Retinal pigment epithelial cell (primary cell): Measurements from ENCODE around the gene DOCK2.

Experiments used
- DNase-seq: peaks from one replicate; pipeline ENCODE4 v3.0.0-alpha.2; 2010; ENCODE audit warnings: low read depth
- H3K4me3 ChIP-seq: 2 replicates; pipeline ENCODE4 v1.5.1; 2011; ENCODE audit warnings: mild to moderate bottlenecking, low read length, control low read depth, moderate library complexity
- TF ChIP-seq, protein P1 (sequence below): conservative IDR thresholded peaks from 2 replicates; pipeline ENCODE4 v1.5.1; 2011; ENCODE audit warnings: low read depth, low read length, control low read depth, inconsistent platforms

Gene DOCK2

DNA sequence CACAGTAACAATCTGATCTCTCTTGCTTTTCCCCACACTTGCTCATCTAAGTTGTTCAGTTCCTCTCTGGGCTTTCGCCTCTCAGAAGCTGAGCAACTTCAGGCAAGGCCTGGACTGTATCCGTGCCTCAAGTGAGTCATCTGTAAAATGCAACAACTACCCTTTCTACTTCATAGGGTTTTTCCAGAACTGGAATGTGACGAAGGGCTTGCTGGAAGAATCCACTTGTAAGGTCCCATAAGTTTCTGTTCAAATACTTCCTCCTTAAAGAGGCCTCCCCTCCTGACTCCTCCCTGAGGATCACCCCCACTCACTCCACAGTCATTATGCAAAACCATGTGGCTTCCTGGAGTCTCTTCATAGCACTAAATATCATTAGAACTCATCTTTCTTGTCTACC lies 360.7 kb downstream of the DOCK2 start:
- no peak for DNase-seq
- H3K4me3 ChIP-seq = no peak overlapping the region
- TF ChIP-seq, protein P1, sequence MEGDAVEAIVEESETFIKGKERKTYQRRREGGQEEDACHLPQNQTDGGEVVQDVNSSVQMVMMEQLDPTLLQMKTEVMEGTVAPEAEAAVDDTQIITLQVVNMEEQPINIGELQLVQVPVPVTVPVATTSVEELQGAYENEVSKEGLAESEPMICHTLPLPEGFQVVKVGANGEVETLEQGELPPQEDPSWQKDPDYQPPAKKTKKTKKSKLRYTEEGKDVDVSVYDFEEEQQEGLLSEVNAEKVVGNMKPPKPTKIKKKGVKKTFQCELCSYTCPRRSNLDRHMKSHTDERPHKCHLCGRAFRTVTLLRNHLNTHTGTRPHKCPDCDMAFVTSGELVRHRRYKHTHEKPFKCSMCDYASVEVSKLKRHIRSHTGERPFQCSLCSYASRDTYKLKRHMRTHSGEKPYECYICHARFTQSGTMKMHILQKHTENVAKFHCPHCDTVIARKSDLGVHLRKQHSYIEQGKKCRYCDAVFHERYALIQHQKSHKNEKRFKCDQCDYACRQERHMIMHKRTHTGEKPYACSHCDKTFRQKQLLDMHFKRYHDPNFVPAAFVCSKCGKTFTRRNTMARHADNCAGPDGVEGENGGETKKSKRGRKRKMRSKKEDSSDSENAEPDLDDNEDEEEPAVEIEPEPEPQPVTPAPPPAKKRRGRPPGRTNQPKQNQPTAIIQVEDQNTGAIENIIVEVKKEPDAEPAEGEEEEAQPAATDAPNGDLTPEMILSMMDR = no peak

DNA sequence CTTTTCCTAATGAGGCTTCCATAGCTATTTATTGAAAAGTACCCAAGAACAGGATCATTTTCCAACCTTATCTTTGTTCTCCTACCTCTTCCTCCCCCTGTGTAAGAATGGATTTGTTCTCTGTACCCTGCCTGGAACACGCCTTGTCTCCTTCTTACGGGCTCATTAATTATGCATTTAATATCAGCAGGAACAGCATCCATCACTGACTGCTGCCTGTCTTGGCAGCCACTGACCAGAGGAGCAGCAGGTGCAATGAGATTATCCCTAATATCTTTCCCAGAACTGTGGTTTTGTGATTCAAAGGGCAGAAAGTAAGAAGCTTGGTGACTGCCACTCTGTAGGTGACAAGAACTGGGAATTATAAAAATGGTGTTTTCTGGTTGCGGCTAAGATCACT lies 362.5 kb downstream of the DOCK2 start:
- DNase-seq = no peak
- no peak overlapping the region for H3K4me3 ChIP-seq
- TF ChIP-seq, protein P1 = no peak

DNA sequence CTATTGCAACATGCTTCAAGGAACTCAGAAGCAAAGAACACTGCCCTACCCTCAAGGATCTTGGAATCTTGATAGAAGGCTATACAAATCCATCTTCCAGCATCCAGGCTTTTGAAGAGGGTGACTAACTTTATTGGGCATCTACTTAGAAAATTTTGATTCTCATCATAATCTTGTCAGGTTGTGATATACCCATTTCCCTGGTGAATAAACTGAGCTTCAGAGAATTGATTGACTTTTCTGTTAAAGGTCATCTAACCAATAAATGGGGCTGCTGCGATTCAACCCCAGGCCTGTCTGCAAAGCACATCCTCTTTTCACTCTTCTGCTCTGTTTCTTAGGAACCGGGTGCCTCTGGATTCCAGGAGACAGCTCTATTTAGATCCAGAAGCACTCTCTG lies 363.1 kb downstream of the DOCK2 start:
- TF ChIP-seq, protein P1 = no peak
- no peak overlapping the region for H3K4me3 ChIP-seq
- no peak for DNase-seq

DNA sequence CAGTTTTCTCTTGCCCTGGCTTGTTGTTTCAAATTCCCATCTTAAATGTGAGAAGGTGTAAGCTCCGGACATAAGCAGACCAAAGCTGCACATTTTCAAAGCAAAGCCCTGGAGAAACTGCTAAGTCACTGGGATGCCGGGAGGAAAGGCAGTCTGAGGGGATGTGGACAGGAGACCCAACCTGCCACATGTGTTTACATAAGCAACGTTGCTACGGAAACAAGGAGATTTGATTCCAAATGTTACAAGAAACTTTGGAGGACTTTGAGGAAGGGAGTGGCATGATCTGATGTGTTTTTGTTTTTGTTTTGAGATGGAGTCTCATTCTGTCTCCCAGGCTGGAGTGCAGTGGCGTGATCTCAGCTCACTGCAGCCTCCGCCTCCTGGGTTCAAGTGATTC lies 368.9 kb downstream of the DOCK2 start:
- DNase-seq = peak; percentile 9
- TF ChIP-seq, protein P1 = no peak
- H3K4me3 ChIP-seq = no peak overlapping the region

DNA sequence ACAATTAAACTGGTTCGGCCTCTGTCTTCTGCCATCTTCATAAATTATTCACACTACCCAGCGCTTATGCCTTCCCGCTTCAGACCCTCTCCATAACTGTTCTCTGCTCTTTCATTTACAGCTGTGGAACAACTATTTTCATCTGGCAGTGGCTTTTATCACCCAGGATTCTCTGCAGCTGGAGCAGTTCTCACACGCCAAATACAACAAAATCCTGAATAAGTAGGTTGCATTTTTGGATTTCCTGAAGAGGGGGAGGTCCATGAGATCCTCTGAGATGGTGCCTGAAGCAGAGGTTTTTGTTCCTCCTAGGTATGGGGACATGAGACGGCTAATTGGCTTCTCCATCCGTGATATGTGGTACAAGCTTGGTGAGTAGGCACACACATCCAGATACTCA lies 371.3 kb downstream of the DOCK2 start:
- no peak for DNase-seq
- TF ChIP-seq, protein P1 = no peak
- no peak overlapping the region for H3K4me3 ChIP-seq

DNA sequence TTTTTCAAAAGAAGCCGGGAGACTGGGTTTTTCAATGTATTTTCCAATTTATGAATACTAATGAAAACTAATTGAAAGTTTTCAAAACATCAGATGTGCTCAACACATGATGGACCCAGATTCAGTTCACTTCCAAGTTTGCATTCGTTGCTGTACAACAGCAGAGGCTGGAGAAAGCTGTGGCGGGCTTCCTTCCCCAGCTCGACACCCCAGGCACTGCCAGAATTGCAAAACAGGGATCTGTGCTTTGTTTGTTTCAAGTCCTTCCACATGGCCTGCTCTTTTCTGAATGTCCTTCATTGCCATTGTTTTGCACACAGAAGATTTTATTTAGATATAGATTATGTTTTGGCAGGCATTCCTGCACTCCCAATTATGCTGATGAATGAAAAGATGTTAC lies 373.5 kb downstream of the DOCK2 start:
- no peak for DNase-seq
- H3K4me3 ChIP-seq = no peak overlapping the region
- TF ChIP-seq, protein P1 = no peak

DNA sequence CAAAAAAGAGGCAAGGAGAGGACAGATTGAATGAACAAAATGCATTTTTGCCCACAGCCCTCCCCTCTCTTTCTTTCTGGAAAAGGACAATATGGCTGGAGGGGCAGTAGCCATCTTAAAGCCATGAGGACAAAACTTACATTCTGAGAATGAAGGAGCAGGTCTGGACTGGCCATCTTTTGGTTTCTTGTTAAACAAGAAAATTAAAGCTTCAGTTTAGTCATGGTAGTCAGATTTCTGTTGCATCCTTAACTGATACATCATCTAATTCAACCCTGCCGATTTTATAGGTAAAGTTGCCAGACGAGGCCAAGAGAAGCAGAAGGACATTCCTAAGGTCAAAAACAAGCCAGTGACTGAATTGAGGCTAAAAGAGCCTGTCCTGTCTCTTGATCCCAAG lies 374.7 kb downstream of the DOCK2 start:
- DNase-seq = no peak
- TF ChIP-seq, protein P1 = no peak
- H3K4me3 ChIP-seq = no peak overlapping the region
